Mononuclear cell (primary cell): ENCODE data around the gene WNT5B. TPM values are rescaled to one million over a fixed set of nuclear protein-coding genes. Genes with fewer than 3 reads are reported as not detected.

ENCODE experiments used
- total RNA-seq: library from RNA; depleted of rRNA; stranded (reverse); fragments of >200 nt; gene quantifications from one replicate; pipeline ENCODE4 v1.2.3, GENCODE V29; 2012

Gene WNT5B
- total RNA-seq, 1 donor = not detected

Other genes with a start within 250 kb of the WNT5B start
- 21.1 TPM for gene FBXL14, start 34.6 kb upstream of the WNT5B start, total RNA-seq
- 18.3 TPM for gene ADIPOR2, start 61.8 kb downstream of the WNT5B start, total RNA-seq
- gene LRTM2, start 191.3 kb downstream of the WNT5B start, total RNA-seq = 0.10 TPM